ENCODE measurements around the gene GSC2. TPM values are rescaled to one million over a fixed set of nuclear protein-coding genes. Genes with fewer than 3 reads are reported as not detected.

The GSC2 gene
- total and polyA plus RNA-seq, 2 of the 8 experiments (the other 6 are each of a cell fraction or from before 2014, with no cell fraction given) = 0.17 to 0.48 TPM

- TF ChIP-seq CHD7 (IDR thresholded peaks at IDR 0.05; ENCODE audit: insufficient replicate concordance, low read length) (no peak), E2F6 (IDR thresholded peaks at IDR 0.05) (no peak), FOSL1 (IDR thresholded peaks at IDR 0.05; ENCODE audit: insufficient read depth, low read depth, low read length) (no peak), CTCF (IDR thresholded peaks at IDR 0.05; ENCODE audit: control extremely low read depth in 1 of 3, insufficient read depth in 1 of 3, low read depth in 1 of 3, low read length in 3 of 3) (no peak), GABPA (IDR thresholded peaks at IDR 0.05; ENCODE audit: borderline replicate concordance, insufficient read depth, low read length) (no peak)
These were observed 43.0 kb downstream of the GSC2 start (continued) for GRCh38 chr22:19106886-19107729.

All from H1 (cell line).